ENCODE results near the gene TMPO.
"Not testable (repeated sequence)": the region's sequence is repeated elsewhere in the genome, so short reads cannot be mapped to it uniquely, and the experiment has no call there.

TMPO gene

GRCh38 chr12:98513379-98514322 lies 1.7 kb upstream of the TMPO start:
- DNase-seq = no peak

DNA sequence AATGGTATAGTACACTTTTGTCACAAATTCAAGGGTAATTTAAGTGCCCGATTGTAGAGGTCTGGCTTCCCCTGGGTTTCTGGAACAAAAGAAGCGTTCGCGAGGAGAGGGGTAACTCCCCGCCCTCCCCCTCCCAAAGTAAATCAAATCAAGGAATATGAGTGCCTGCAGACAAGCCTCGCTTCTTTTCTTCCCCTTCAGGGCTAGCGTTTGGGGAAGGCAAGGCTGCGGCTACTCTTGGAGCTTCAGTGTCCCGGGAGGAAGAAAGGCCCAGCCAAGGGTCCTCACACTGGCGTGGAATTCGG lies 456 bp upstream of the TMPO start:
- no peak for DNase-seq

GRCh38 chr12:98516111-98516873 lies 902 bp downstream of the TMPO start:
- DNase-seq = peak; percentile 68

DNA sequence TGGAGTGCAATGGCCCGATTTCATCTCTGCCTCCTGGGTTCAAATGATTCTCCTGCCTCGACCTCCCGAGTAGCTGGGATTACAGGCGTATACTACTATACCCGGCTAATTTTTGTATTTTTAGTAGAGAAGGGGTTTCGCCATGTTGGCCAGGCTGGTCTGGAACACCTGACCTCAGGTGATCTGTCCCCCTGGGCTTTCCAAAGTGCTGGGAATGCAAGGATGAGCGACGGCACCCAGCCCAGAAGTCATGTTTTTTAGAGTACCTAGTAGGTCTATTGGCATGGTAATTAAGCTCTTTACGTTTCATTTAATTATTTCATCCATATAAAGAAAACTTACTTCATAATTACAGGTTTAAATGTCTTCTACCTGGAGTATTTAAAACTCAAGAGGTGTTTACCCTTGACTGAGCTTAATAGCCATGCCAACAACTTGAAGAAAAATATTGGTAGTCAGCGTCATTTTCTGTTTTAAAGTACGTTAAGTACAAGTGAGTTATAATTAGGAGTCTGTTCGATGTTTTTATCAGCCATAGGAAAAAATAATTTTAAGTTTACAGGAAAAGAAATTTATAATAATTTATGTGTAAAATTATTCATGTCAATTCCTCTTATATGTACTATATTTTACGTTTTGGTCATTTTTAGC lies 4.0 kb downstream of the TMPO start:
- no peak for DNase-seq

DNA sequence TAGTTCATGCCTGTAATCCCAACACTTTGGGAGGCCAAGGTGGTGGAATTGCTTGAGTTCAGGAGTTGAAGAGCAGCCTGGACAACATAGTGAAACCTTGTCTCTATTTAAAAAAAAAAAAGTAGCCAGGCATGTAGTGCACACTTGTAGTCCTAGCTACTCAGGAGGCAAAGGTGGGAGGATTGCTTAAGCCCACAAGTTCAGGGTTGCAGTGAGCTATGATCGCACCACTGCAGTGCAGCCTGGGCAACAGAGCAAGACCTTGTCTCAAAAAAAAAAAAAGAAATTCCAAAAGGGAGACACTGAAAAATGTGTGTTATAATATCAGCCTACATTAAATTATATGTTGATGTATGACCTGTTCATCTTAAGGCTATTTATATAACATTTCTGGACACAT lies 14.7 kb downstream of the TMPO start:
- DNase-seq = no peak

DNA sequence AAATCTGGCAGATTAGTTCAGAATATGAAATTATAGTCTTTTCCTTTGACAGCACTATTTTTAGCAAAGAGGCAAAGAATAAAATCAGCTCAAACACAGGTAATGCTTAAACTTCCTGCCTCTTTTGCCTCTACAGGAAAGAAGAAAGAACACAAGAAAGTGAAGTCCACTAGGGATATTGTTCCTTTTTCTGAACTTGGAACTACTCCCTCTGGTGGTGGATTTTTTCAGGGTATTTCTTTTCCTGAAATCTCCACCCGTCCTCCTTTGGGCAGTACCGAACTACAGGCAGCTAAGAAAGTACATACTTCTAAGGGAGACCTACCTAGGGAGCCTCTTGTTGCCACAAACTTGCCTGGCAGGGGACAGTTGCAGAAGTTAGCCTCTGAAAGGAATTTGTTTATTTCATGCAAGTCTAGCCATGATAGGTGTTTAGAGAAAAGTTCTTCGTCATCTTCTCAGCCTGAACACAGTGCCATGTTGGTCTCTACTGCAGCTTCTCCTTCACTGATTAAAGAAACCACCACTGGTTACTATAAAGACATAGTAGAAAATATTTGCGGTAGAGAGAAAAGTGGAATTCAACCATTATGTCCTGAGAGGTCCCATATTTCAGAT lies 17.4 kb downstream of the TMPO start:
- no peak for DNase-seq

GRCh38 chr12:98533723-98534251 lies 18.4 kb downstream of the TMPO start:
- no peak for DNase-seq

- DNase-seq = no peak
Observed at GRCh38 chr12:98538031-98538430, 22.6 kb downstream of the TMPO start.

GRCh38 chr12:98543701-98544100 lies 28.3 kb downstream of the TMPO start:
- no peak for DNase-seq

- no peak for DNase-seq
Observed at GRCh38 chr12:98544751-98545150, 29.4 kb downstream of the TMPO start.

- no peak for DNase-seq
Observed at GRCh38 chr12:98549371-98550110, 34.2 kb downstream of the TMPO start.

- DNase-seq = no peak
Observed at GRCh38 chr12:98551787-98552186, 36.4 kb downstream of the TMPO start.

- DNase-seq = not testable (repeated sequence)
Observed at GRCh38 chr12:98558097-98558496, 42.7 kb downstream of the TMPO start.

GRCh38 chr12:98559666-98560065 lies 44.3 kb downstream of the TMPO start:
- DNase-seq = no peak

GRCh38 chr12:98561846-98562245 lies 46.5 kb downstream of the TMPO start:
- DNase-seq = no peak

DNA sequence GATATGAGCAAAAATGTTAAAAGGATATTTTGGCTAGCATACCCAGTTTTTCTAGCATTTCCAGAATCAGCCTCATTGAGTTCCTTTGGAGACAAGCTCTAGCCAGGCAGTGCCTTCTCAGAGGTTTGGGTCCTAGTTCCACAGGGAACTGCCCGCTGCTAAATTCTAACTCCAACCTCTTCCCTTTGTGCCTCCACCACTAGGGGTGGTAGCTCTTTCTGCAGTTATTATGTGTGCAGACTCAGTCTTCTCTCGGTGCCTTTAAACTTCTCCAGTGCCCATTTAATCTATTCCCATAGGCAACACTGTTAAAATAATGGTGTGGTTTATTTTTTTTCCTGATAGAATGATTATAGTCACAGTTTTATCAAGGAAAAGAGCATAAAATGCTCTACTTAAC lies 56.6 kb downstream of the TMPO start:
- no peak for DNase-seq

GRCh38 chr12:98574110-98574509 lies 58.7 kb downstream of the TMPO start:
- no peak for DNase-seq

DNA sequence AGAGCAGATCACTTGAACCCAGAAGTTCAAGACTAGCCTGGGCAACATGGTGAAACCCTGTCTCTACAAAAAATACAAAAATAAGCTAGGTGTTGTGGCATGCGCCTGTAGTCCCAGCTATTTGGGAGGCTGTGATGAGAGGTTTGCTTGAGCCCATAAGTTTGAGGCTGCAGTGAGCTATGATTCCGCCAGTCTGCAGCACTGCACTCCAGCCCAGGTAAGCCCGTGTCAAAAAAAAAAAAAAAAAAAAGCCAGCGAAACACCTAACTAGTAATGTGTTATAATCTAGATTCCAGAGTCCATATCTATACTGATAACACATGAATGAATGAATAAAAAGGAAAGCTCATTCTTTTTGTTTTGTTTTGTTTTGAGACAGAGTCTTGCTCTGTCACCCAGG lies 59.6 kb downstream of the TMPO start:
- no peak for DNase-seq

GRCh38 chr12:98576795-98577194 lies 61.4 kb downstream of the TMPO start:
- not testable (repeated sequence) for DNase-seq

GRCh38 chr12:98578392-98578791 lies 63.0 kb downstream of the TMPO start:
- no peak for DNase-seq

DNA sequence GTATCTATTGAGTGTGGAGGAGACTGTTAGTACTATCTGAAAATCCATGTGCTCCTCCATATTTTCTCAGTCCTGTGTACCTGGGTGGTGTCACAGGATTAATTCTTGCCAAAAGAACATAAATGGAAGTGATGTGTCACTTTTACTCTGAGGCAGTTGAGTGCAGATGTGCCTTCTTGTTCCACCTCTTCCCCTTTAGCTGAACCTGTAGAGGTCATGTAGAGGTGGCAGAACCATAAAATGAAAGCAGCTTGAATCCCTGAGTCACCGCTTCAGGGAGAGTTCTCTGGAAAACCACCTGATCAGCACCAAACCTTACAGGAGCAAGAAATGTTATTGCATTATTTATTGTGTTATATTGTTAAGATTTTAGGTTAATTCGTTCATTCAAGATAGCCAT lies 63.4 kb downstream of the TMPO start:
- DNase-seq = no peak

- no peak for DNase-seq
Observed at GRCh38 chr12:98579347-98579746, 64.0 kb downstream of the TMPO start.
